GM18517 (cell line): ENCODE measurements around the gene HSPB2.
A peak's percentile ranks its signal among the peaks of the same experiment; 100 is the strongest.
"Not testable (repeated sequence)": the region's sequence is repeated elsewhere in the genome, so short reads cannot be mapped to it uniquely, and the experiment has no call there.

ENCODE experiments used
- ATAC-seq: cut with Tn5 transposase; IDR thresholded peaks from one replicate; pipeline ENCODE4 v1.9.1; 2021; ENCODE audit warnings: mild to moderate bottlenecking, moderate library complexity; ENCODE audit not compliant: unreplicated experiment

The HSPB2 gene

DNA sequence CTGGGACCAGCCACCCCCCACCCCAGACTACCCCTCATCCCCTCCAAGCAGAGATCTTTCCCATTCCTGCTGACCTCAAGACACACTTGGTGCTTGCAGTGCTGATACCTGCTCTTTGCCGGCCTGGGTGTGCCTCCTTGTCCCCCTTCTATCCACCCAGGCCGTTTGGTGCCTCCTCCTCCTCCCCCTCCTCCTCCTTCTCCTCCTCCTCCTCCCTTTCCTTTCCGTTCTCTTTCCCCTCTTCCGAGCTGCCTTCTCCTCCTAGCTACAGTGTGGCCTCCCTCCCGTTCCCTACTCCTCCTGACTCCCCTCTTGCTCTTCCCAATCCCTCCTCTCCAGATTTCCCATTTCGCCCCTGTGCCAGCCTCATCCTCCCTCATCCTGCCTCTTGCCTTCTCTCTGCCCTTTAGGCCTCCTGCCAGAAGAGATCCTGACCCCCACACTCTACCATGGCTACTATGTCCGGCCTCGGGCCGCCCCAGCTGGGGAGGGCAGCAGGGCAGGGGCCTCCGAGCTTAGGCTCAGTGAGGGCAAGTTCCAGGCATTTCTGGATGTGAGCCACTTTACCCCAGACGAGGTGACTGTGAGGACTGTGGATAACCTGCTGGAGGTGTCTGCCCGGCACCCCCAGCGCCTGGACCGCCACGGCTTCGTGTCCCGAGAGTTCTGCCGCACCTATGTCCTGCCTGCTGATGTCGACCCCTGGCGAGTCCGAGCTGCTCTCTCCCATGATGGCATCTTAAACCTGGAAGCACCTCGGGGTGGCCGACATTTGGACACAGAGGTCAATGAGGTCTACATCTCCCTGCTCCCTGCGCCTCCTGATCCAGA is 712 bp downstream of the HSPB2 start:
- no peak for ATAC-seq

DNA sequence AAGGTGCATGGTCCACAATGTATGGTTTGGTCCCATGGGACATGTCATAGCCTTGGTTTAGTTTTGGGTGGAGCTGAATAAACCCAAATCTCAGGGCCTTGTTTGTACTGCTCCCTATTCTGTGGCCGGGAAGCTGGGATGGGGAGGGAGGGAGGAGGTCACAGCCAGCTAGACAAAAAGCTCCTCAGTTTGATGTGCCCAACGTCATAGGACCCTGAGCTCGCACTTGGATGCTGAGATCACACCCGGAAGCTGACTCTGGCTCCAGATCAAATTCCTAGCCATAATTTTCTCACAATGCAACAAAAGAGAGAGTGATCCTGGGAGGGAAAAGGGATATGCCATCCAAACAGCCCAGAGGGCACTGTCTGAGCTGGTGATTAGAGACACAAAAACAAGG is 1.5 kb downstream of the HSPB2 start:
- ATAC-seq: no peak

DNA sequence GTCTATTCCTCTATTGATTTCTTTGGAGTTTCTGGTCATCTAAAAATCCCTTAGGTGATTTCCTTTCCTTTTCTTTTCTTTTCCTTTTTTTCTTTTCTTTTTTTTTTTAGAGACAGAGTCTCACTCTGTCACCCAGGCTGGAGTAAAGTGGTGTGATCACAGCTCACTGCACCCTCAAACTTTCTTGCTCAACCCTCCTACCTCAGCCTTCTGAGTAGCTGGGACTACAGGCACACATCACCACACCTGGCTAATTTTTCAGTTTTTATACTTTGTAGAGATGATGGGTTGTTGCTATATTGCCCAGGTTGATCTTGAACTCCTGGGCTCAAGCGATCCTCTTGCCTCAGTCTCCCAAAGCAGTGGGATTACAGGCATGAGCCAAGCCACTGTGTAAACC is 4.2 kb downstream of the HSPB2 start:
- no peak for ATAC-seq

DNA sequence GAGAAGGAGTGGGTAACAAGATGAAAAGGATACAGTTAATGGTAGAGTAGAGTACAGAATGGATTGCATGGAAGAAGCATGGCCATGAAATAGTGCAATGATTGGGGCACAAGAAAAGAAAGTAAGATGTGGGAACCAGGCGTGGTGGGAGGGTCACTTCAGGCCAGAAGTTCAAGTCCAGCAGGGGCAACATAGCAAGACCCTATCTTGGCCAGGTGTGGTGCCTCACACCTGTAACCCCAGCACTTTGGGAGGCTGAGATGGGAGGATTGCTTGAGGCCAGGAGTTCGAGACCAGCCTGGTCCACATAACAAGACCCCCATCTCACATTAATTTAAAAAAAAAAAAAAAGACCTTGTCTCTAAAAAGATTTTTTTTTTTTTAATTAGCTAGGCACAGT is 4.8 kb downstream of the HSPB2 start:
- ATAC-seq: no peak

DNA sequence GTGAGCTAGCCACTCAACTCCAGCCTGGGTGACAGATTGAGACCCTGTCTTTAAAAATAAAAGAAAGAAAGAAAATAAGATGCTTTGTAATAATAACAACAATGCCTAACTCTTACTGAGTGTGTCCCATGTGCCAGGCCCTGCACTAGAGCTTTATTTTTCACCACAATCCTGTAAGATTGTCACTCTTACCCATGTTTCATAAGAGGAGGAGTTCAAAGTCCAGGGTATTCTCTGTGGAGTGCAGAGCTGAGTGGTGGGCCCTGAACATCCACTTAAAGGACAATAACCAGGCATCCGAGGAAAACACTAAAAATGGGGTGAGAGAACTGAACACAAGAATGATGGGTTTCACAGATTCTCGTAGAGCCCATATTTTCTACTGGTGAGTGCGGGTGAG is 5.3 kb downstream of the HSPB2 start:
- ATAC-seq: no peak

DNA sequence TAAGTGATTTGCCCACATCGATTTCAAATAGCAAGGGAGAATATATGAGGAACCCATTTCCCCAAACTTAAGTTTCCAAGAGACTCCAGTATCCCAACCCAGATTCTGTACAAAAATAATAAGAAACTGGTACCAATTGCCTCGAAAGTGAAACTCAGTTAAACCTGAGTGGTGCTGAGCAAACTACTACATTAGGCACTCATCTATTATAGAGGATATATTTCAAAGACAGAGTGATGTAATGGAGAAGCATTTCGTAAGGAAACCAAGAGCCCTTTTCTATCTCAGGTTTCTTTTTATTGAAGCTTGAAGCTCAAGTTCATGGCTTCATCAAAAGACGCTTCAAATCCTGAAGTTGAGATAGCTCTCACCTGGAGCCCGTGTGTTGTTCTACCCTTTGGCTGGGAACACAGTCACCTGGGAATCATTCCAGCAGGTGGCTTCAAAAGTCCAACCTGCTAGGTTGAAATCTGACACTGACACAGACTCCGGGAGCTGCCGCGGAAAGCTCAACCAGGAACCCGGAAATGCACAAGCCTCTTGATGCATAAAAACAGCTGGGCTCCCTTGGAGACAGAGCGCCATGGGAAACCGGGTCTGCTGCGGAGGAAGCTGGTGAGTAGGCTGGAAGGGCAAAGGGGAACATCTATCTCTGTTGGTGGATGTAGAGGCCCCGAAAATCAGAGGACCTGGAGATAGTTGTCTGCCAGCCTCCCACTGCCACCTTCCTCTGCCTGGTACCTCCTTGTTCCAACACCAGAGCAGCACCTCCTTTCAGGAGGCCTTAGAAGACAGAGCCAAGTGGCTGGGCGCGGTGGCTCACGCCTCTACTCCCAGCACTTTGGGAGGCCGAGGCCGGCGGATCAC is 6.1 kb downstream of the HSPB2 start, which contains the start of gene C11orf52:
Gene C11orf52 (plus strand): TSS at position 524 of the 867 bp plus-strand sequence. CDS start 60 bp downstream, at position 584.
- no peak for ATAC-seq

DNA sequence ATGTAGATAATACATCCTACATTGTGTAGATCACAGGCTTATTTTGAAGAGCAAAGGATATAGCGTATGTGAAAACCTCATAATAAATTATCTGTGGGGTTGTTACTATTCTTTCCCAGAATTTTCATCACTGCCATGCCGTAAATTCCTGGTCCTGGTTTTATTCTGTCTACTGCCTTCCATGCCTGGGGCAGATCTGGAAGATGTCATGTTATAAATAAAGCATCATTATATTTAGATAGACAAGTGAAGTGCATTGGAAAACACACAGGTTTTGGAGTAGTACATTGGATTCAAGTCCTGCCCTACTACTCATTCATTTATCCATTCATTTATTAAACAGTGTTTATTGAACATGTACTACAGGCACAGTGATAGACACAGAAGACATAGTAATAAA is 8.4 kb downstream of the HSPB2 start:
- no peak for ATAC-seq

DNA sequence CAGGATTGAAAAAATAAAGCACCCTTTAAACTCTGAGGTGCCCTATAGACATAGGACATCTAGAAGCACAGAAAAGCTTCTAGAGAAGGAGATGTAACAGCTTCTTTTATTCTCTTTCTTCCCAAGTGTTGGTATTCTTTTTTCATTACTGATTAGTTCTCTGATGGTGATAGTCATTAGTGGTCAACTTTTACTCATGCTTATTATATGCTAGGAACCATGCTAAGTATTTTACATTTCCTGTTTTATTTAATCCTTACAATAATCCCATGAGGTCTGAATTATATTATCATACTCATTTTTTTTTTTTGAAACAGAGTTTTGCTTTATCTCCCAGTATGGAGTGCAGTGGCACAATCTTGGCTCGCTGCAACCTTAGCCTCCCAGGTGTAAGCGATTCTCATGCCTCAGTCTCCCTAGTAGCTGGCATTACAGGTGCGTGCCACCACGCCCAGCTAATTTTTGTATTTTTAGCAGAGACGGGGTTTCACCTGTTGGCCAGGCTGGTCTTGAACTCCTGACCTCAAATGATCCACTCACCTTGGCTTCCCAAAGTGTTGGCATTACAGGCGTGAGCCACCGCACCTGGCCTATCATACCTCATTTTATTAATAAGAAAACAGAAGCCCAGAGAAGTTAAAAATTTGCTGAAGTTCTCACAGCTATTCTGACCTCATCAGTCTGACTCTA is 9.2 kb downstream of the HSPB2 start:
- no peak for ATAC-seq

DNA sequence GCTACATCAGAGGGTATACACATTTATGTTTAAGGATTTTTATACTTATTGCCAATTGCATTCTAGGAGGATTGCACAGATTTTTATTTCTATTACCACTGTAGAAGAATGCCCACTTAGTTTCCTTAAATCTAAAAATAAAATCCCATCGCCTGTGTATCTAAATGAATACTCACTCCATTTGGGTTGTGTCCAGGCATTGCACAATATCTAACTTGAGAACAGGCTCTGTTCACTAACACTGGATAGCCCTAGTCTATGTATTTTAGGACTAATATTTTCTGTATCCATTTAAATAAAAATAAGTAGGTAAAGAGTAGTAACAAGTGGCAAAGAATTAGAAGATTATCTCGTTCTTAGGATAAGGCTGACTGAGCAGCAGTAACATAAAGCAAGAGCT is 10.3 kb downstream of the HSPB2 start:
- ATAC-seq: no peak

DNA sequence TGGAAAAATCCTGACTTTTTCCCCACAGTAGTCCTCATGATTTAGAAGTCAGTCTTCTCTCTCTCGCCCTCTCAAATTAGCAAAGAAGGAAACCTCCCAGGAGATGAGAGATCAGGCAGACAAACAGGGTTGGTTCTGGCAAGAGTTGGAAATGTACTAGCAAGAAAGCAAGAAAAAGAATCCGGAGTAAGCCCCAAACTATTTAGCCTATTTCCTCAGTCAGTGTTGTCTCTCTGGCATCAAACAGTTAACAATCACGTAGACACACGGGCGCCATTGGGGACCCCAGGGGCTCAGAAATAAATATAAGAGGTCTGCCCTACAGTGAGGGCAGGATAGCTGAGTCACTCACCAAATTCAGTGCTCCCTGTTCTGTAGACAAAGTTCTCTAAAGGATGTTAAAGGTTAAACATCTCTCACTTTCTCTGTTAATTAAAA is 10.8 kb downstream of the HSPB2 start:
- no peak for ATAC-seq

DNA sequence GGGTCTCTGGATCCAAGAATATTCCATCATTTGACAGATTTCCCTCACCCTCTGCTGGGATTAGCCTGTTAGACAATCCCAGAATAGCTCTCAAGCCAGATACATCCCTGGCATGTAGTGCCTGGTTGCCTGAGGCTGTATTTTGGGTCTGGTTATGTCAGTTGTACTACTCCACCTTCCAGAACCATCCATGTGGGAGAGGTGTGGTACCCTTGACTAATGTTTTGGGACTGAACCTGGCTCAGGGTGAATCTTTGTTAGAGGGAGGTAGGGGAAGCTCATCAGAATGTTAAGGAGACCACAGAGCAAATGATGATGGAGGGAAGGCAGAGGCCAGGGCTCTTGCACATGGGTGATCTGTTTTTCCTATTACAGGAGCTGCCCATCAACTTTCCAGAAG is 11.4 kb downstream of the HSPB2 start:
- no peak for ATAC-seq

DNA sequence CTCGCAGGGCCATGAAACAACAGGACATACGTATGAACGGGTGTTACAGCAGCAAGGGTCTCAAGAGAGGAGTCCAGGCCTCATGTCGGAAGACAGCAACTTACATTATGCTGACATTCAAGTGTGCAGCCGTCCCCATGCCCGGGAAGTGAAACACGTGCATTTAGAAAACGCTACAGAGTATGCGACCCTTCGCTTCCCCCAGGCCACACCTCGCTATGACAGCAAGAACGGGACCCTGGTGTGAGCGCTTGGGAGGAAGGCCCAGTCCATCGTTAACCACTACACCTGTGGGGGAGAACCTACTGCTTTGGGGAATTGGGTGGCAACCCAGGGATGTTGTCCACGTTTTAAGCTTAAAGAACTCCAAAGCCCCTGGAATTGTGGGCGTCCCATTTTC is 13.4 kb downstream of the HSPB2 start:
- no peak for ATAC-seq

DNA sequence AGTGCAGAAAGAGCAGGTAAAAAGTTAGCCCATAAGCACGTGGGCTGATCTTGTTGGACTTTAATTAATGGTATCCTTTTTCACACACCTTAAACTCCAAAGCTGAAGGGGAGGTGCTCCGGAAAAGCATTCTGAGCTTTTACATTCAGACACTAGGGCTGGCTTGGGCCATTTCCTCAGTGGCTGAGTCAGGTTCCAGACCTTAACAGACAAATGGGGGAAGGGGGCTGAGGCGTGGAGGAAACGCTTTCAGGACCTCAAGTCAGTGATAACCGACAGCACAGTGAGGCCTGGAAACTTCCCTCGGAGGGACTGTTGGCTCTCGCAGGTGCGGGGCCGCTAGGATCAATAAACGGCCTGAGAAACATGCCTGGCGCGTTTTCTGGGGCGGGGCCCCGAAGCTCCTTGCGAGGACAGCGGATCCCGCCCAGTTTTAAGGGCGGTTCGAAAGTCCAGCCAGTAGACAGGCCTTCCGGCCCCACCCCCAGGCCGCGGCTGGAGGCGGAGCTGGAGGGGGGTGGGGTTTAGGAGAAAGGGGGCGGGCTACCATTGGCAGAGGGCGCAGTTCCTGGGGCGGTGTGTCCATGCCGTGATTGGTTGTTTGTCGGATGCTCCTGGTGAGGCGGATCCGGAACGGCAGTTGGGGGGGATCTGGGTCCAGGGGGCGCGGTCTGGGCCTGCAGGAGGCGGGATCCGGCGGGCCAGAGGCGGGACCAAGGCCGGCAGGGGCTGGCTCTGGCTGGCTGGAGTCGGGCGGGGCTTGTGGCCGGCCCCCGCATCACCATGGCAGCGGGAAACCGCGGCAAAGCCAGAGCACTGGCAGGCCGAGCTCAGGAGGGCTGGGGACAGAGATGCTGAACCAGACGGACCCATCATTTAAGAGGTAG is 14.2 kb downstream of the HSPB2 start:
- peak; percentile 78 for ATAC-seq

DNA sequence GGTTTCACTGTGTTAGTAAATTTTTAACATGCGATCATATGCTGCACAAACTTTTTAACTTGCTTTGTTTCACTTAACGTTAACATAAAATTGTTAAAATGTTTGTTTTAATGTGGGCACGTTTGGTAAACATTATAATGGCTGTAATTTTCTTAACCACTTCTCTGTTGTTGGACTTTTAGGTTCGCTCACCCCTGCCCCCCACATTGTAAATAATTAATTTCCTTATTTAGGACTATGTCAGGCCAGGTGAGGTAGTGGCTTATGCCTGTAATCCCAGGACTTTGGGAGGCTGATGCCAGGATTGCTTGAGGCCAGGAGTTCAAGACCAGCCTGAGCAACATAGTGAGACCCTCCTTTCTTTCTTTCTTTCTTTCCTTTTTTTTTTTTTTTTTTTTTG is 17.9 kb downstream of the HSPB2 start:
- no peak for ATAC-seq

DNA sequence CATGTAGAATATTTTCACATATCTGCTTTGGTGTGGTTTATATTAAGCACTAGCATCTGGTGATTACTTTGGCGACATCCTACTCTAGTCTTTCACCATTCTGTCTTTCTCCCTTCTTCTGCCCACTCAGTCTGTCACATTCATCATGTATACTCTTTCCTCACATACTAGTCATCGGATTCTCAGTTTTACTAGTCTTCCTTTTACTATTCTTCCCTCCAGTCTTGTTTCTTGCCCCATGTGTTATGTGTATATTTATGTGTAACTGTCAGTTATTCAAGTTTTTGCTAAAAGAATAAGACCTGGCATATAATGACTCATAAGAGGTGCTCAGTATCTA is 20.0 kb downstream of the HSPB2 start:
- ATAC-seq: no peak

DNA sequence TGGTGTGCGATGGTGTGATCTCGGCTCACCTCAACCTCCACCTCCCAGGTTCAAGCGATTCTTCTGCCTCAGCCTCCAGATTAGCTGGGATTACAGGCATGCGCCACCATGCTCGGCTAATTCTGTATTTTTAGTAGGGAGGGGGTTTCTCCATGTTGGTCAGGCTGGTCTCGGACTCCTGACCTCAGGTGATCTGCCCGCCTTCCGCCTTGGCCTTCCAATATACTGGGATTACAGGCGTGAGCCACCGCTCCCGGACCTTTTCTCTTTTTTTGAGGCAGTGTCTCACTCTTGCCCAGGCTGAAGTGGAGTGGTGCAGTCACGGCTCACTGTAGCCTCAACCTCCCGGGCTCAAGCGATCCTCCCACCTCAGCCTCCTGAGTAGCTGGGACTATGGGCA is 20.6 kb downstream of the HSPB2 start:
- not testable (repeated sequence) for ATAC-seq

DNA sequence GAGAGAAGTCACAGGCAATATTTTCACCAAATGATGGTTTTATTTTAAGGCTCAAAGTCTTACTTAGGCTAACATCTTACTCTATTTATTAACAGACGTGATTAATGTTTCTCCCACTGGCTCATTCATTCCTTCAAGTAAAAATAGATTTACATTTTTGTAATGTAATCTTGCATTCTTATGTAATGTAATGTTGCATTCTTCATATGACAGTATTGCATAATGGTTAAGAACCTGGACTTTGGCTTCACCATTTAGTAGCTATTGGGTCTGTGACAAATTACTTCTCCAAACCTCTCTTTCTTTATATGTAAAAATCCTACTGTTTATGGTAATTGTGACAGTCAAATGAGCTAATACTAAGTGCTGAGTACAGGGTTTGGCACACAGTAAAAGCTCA is 21.3 kb downstream of the HSPB2 start:
- ATAC-seq: no peak

DNA sequence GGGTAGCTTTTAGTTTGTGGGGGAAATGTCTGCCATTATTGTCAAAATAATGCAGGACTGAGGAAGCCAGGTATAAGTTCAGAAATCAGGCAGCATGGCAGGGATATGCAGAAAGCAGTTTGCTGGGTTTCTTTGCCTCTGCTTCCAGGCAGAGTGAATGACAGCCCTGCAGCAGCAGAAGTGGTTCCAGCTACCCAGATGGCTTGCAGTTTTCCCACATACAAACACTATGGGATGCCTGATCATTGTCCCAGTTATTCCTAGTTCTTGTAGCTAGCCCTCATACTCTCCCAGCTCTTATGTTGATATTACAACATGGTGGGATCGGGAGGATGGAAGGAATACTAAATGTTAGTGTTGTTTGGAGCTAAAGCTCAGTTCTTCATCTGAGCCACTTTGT is 21.8 kb downstream of the HSPB2 start:
- ATAC-seq: no peak

DNA sequence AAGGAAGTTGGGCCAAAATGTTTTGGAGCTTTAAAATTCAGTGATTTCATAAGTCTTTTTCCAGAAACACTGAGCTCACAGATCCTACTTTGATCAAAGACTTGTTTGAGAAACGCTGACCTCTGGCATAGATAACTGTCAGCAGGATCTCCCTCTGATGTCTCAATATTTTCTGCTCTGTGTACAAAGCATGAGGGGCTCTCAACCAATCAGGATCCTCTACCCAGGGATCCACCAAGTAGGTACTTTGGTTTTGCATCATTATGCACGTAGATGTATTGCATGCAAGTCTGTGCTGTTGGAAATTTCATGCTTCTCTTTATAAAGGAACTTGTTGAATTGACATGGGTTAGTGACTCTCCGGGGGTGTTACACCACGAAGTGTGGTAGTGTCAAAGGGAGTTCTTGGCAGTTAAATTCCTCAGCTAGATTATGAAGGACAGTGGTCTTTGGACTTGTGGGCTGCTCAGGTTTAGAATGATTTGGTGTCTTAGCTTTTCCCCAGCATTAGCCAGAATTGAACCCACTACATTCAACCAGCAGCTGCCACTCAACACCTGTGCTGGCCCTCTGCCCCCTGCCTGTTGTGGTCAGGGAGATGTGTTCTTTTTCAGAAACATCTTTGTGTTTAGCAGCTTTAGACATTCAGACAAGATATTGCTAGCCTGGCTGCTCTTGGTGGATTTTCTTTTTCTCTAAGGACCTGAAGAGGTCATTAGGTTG is 22.9 kb downstream of the HSPB2 start:
- no peak for ATAC-seq

DNA sequence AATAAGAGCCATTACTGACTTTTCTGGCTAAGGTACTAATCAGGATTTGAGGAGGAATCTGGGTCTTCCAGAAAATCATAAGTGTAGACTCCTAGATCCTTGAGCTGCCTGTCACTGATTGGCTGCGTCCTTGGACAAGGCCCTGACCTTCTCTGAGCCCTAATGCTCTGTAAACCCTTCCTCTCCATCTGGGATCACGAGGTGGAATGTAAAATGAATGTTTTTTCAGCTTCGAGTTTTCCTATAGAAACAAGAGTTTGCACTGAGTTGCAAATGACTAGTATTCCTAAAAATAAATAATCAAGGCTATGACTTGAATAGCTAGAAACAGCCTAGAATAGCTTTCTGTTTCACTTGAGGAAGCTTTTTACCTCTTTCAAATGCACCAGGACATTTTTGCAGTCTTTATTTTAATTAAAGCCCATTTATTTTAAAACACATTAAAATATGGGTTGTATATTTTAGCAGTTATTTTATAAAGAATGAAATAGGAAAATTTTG is 23.6 kb downstream of the HSPB2 start:
- no peak for ATAC-seq
